PC-3 (cell line): ENCODE data around the gene CRIP2.

Source experiments
- EZH2 ChIP-seq: fragments of 300-600 bp; sonication (generic); IDR thresholded peaks from one replicate; pipeline ENCODE4 v1.6.1; 2017; ENCODE audit warnings: antibody characterized with exemption, mild to moderate bottlenecking, low read length; ENCODE audit not compliant: unreplicated experiment
- EZH2phosphoT487 ChIP-seq: fragments of 300-600 bp; sonication (generic); IDR thresholded peaks from 2 replicates; pipeline ENCODE4 v1.6.1; 2018; ENCODE audit warnings: mild to moderate bottlenecking, antibody characterized with exemption, low read length, borderline replicate concordance
- TF ChIP-seq, protein P1 (sequence below): fragments of 300-600 bp; sonication (generic); conservative IDR thresholded peaks from 2 replicates; pipeline ENCODE4 v1.5.1; 2017; ENCODE audit warnings: antibody characterized with exemption, low read depth, mild to moderate bottlenecking, low read length

DNA sequence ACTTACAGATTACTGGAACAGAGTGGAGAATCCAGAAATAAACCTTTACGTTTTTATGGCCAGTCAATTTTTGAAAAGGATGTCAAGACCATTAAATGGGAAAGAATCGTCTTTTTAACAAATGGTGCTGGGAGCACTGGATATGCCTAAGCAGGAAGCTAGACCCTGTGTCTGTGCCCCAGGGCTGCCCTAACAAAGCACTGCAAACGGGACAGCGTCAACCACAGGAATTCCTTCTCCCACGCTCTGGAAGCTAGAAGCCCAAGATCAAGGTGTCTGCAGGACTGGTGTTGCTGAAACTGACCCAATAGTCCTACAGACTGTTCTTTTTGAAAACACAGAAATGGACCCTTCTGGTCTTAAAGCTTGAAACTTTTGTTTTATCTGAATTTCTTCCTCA lies 42.5 kb downstream of the CRIP2 start:
- TF ChIP-seq, protein P1, sequence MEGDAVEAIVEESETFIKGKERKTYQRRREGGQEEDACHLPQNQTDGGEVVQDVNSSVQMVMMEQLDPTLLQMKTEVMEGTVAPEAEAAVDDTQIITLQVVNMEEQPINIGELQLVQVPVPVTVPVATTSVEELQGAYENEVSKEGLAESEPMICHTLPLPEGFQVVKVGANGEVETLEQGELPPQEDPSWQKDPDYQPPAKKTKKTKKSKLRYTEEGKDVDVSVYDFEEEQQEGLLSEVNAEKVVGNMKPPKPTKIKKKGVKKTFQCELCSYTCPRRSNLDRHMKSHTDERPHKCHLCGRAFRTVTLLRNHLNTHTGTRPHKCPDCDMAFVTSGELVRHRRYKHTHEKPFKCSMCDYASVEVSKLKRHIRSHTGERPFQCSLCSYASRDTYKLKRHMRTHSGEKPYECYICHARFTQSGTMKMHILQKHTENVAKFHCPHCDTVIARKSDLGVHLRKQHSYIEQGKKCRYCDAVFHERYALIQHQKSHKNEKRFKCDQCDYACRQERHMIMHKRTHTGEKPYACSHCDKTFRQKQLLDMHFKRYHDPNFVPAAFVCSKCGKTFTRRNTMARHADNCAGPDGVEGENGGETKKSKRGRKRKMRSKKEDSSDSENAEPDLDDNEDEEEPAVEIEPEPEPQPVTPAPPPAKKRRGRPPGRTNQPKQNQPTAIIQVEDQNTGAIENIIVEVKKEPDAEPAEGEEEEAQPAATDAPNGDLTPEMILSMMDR, result no peak
- TF ChIP-seq EZH2phosphoT487, result no peak
- TF ChIP-seq EZH2, result no peak
